GM12878 (cell line): Measurements from ENCODE around the gene POU6F2. TPM values are rescaled to one million over a fixed set of nuclear protein-coding genes. Genes with fewer than 3 reads are reported as not detected.

Experiments
- ATAC-seq: fragments of 200-7000 bp; cut with Tn5 transposase; 3 replicates; pipeline ENCODE4 v1.9.1; 2020; ENCODE audit warnings: mild to moderate bottlenecking, moderate library complexity
- BruUV-seq: library from RNA; stranded (reverse); fragments of 400-500 nt; replicated peaks from 2 replicates; lab custom pipeline; 2021; lab: Mats Ljungman, UMichigan
- CTCF ChIA-PET: fragments of 300-600 bp; sonication (Branson Sonifier 250); formaldehyde crosslinking; extraction: SDS; loops from one replicate; lab custom pipeline; 2021; ENCODE audit warnings: inconsistent platforms; lab: Yijun Ruan, JAX
- POLR2A ChIA-PET: fragments of 350-600 bp; formaldehyde crosslinking; extraction: SDS; loops from one replicate; lab custom pipeline; 2021; ENCODE audit warnings: inconsistent platforms; lab: Charles Lee
- RAD21 ChIA-PET: fragments of 300-600 bp; sonication (Branson Sonifier 250); formaldehyde crosslinking; loops from one replicate; lab custom pipeline; 2023; ENCODE audit warnings: antibody characterized with exemption; ENCODE audit not compliant: unreplicated experiment; lab: Charles Lee
- SMC1A ChIA-PET: fragments of 300-600 bp; sonication (Branson Sonifier 250); formaldehyde crosslinking; loops from one replicate; lab custom pipeline; 2023; ENCODE audit not compliant: unreplicated experiment, uncharacterized antibody; lab: Charles Lee
- DNase-seq: peaks from one replicate; pipeline ENCODE4 v3.0.0-alpha.2; 2011; ENCODE audit warnings: low read depth, low spot score
- FAIRE-seq: peaks from 3 replicates; lab custom pipeline; 2011; peaks lifted over from hg19 to GRCh38; lab: Jason Lieb, UNC
- H2AFZ ChIP-seq: 2 replicates; pipeline ENCODE4 v1.6.0; 2011; ENCODE audit warnings: low read depth, low read length, control low read depth; ENCODE audit not compliant: control insufficient read depth
- H3K27ac ChIP-seq: 2 replicates; pipeline ENCODE4 v1.5.1; 2011; ENCODE audit warnings: control low read depth; ENCODE audit not compliant: control insufficient read depth, insufficient read depth
- H3K27me3 ChIP-seq, 2 experiments: replicated peaks in 1 of 2; 2 replicates each; pipeline versions ENCODE4 v1.6.0 to v1.6.1; 2011; ENCODE audit warnings: low read length in 1 of 2; ENCODE audit not compliant: control insufficient read depth in 2 of 2, insufficient read depth in 2 of 2
- H3K36me3 ChIP-seq, 2 experiments: 2 replicates each; pipeline ENCODE4 v1.5.1; 2011; ENCODE audit warnings: low read length in 1 of 2; ENCODE audit not compliant: control insufficient read depth in 2 of 2, insufficient read depth in 2 of 2
- H3K4me1 ChIP-seq: 2 replicates; pipeline ENCODE4 v1.6.1; 2011; ENCODE audit warnings: mild to moderate bottlenecking, low read length, moderate library complexity, mixed read lengths; ENCODE audit not compliant: control insufficient read depth, insufficient read depth
- H3K4me2 ChIP-seq: 2 replicates; pipeline ENCODE4 v1.6.0; 2011; ENCODE audit warnings: control low read depth; ENCODE audit not compliant: control insufficient read depth, insufficient read depth
- H3K4me3 ChIP-seq: fragments of 200-600 bp; sonication (generic); 2 replicates; pipeline ENCODE4 v1.5.1; 2016
- H3K79me2 ChIP-seq: 2 replicates; pipeline ENCODE4 v1.6.0; 2011; ENCODE audit warnings: low read length; ENCODE audit not compliant: control insufficient read depth, insufficient read depth
- H3K9ac ChIP-seq: 2 replicates; pipeline ENCODE4 v1.8.0; 2011; ENCODE audit warnings: low read length, control low read depth, mixed read lengths; ENCODE audit not compliant: control insufficient read depth, insufficient read depth
- H3K9me3 ChIP-seq: replicated peaks from 3 replicates; pipeline ENCODE4 v1.5.1; 2011; ENCODE audit warnings: mild to moderate bottlenecking, low read length; ENCODE audit not compliant: control insufficient read depth, insufficient read depth
- H4K20me1 ChIP-seq: 2 replicates; pipeline ENCODE4 v1.6.0; 2011; ENCODE audit not compliant: control insufficient read depth, insufficient read depth
- CTCF ChIP-seq, 3 experiments: IDR thresholded peaks in 2 of 3; conservative IDR thresholded peaks in 1 of 3; 2 replicates each; pipeline ENCODE4 v1.5.1; 2011; ENCODE audit warnings: low read depth in 3 of 3, low read length in 3 of 3, mild to moderate bottlenecking in 3 of 3, control low read depth in 2 of 3, moderate library complexity in 2 of 3, inconsistent platforms in 1 of 3, mixed read lengths in 1 of 3; ENCODE audit not compliant: control insufficient read depth in 2 of 3, insufficient read depth in 1 of 3; ENCODE audit errors: extremely low read depth in 1 of 3
- E2F8 ChIP-seq: fragments of 450-650 bp; IDR thresholded peaks from 2 replicates; pipeline ENCODE4 v1.6.1; 2018; ENCODE audit warnings: mild to moderate bottlenecking, low read depth, moderate library complexity; ENCODE audit not compliant: partially characterized antibody
- SMC3 ChIP-seq: IDR thresholded peaks from 2 replicates; pipeline ENCODE4 v1.6.1; 2011; ENCODE audit warnings: low read length, improper control_type of control experiment, borderline replicate concordance
- WGBS: methylation state at CpG from one replicate; pipeline ENCODE4 v1.1.6; 2016; ENCODE audit warnings: low lambda C conversion rate; ENCODE audit not compliant: insufficient replicate concordance, insufficient coverage; ENCODE audit errors: missing lambda C conversion rate; 5-methylcytosine and 5-hydroxymethylcytosine counted together
- in situ Hi-C: fragments of 300-500 bp; cut with MboI; formaldehyde crosslinking; loops from 9 replicates; pipeline ENCODE4 v1.14.3; 2018; ENCODE audit warnings: mixed read lengths
- intact Hi-C: fragments of 100-400 bp; cut with micrococcal nuclease; formaldehyde crosslinking; loops from one replicate; pipeline ENCODE4 v1.14.2; 2022; ENCODE audit not compliant: unreplicated experiment
- polyA plus RNA-seq, 11 experiments: library from polyadenylated mRNA; depleted of rRNA in 4 of 11; unstranded in 6 of 11; stranded (reverse) in 5 of 11; fragments of >200 nt; fragmentation: Nextera tagmentation in 4 of 11; fragmentation: Illumina TruSeq in 1 of 11; extraction: Ambion mirVana in 4 of 11; extraction: Trizol in 1 of 11; gene quantifications; 1 replicate in 1 of 11; 2 replicates in 10 of 11; pipeline versions ENCODE4 v1.2.1 to v1.2.3, GENCODE V29; 2011 to 2016; ENCODE audit warnings: inconsistent platforms in 2 of 11, missing spikeins in 2 of 11, low read depth in 1 of 11
- total RNA-seq, 4 experiments: library from RNA; depleted of rRNA in 3 of 4; stranded (reverse); fragments of >200 nt in 3 of 4; fragmentation: Illumina TruSeq in 1 of 4; extraction: Trizol in 1 of 4; gene quantifications; 2 replicates each; pipeline versions ENCODE4 v1.2.1 to v1.2.3, GENCODE V29; 2013 to 2021

The POU6F2 gene
- total and polyA plus RNA-seq, 10 of the 15 experiments (the other 5 are each of a cell fraction or from before 2014, with no cell fraction given) = 0.10 TPM; not detected in 9

GRCh38 chr7:39357648-39358047 lies 379.9 kb downstream of the POU6F2 start:
- ChIA-PET RAD21 (interaction anchor here (1.7 kb wide), 1 partner anchor 40 kb away, joined by 5 read pairs; no protein-coding TSS in a partner anchor), SMC1A (interaction anchor here (0.8 to 2.6 kb wide), 8 partner anchors 10 to 71 kb away, joined by 3 to 8 read pairs (median 6); no protein-coding TSS in a partner anchor), POLR2A (no interaction called here), CTCF (interaction anchor here (1.0 to 2.8 kb wide), 3 partner anchors 9 to 46 kb away, joined by 3 to 10 read pairs (median 4); no protein-coding TSS in a partner anchor)
- no peak for FAIRE-seq
- no peak overlapping the region for H2AFZ ChIP-seq
- no peak overlapping the region for H3K4me2 ChIP-seq
- ATAC-seq = no peak
- BruUV-seq = no TSS peak
- no peak overlapping the region for H3K27ac ChIP-seq
- WGBS = 11% methylated on average over 3 of the region's 3 CpGs
- H3K9me3 ChIP-seq = no peaks in the 10 kb centered on the region
- intact Hi-C loops (loop anchor here (5.0 kb wide), 1 partner anchor 50 kb away; no protein-coding TSS in a partner anchor), in situ Hi-C loops (no loop called here)
- H4K20me1 ChIP-seq = no peaks in the 10 kb centered on the region
- no peak overlapping the region for H3K4me3 ChIP-seq
- H3K79me2 ChIP-seq = no peaks in the 10 kb centered on the region
- no peaks in the 10 kb centered on the region for H3K4me1 ChIP-seq
- no peaks in the 10 kb centered on the region for H3K36me3 ChIP-seq
- no peak for DNase-seq
- TF ChIP-seq E2F8 = no peak
- peak; percentile 16 to 35 (median 35); a peak in 4 of 6 replicates for TF ChIP-seq CTCF (IDR thresholded peaks at IDR 0.05 in 2 of 3, conservative IDR thresholded peaks at IDR 0.05 in 1 of 3; ENCODE audit: control insufficient read depth in 2 of 3, extremely low read depth in 1 of 3, insufficient read depth in 1 of 3, low read depth in 3 of 3, low read length in 3 of 3)
- TF ChIP-seq SMC3 = no peak
- H3K27me3 ChIP-seq = no peaks in the 10 kb centered on the region
- H3K9ac ChIP-seq = no peak overlapping the region
